NCI-H2107 treated with DMSO at 0.1 percent for 48 hours (cell line): ENCODE results near the gene HLA-G.
A peak's percentile ranks its signal among the peaks of the same experiment; 100 is the strongest.

ENCODE experiments used
- DNase-seq: peaks from one replicate; lab custom pipeline; 2025; ENCODE audit not compliant: unreplicated experiment; lab: John Stamatoyannopoulos, UW

Gene HLA-G

DNA sequence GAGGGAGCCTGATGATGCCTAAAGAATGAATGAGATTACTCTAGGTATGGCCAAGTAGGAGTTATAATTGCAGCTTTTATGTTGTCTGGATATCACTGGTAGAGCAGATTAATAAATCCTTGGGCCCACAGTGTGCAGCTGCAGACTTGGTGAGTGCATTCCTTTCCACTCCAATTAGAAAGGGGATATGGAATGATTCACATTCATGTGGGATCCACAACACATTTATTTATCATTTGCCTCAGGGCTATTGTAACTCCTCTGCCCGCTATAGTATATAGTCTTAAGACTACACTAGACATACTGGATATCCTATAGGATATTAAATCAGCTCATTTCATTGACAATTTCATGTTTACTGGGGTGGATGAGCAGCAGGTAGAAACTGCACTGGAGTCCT, 11.6 kb upstream of the HLA-G start:
- DNase-seq: no peak

DNA sequence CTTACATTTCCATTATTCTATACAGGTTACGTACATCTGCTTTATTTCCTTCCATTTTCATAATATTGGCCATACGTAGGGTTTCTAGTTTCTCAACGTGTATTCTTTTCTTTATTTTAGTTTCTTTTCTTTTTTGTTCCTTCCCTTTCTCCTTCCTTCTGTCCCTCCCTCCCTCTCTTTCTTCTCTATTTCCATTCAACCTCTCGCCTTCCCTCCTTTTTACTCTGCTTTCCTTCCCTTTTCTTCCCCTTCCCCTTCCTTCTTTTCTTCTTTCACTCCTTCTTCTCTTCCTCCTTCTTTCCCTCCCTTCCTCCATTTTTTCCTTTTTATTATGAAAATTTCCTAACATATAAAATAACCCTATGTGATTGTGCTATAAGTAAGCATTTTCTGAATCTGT, 8.7 kb upstream of the HLA-G start:
- no peak for DNase-seq

DNA sequence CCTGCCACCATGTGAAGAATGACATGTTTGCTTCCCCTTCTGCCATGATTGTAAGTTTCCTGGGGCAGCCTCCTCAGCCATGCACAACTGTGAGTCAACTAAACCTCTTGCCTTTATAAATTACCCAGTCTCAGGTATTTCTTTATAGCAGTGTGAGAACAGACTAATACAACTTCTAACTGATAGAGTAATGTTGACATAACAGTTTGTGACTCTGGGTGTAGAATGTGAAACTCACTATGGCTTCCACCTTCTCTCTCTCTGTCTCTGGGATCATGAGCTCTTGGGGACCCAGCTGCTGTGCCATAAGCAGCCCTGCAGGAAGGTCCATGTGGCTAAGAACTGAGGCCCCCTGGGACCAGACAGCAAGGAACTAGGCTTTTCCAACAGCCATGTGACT, 3.5 kb upstream of the HLA-G start:
- no peak for DNase-seq

DNA sequence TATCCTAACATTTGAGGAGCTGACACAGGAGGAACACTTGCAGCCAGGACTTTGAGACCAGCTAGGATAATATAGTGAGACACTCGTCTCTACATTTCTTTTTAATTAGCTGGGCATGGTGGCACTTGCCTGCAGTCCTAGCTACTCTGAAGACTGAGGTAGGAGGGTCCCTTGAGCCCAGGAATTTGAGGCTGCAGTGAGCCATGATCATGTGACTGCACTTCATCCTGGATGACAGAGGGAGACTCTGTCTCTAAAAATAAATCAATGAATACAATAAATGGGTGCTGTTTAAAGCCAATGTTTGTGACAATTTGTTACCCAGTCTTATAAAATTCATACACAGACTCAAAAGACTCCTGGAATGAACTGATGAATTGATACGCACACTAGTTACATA, 1.8 kb upstream of the HLA-G start:
- no peak for DNase-seq

DNA sequence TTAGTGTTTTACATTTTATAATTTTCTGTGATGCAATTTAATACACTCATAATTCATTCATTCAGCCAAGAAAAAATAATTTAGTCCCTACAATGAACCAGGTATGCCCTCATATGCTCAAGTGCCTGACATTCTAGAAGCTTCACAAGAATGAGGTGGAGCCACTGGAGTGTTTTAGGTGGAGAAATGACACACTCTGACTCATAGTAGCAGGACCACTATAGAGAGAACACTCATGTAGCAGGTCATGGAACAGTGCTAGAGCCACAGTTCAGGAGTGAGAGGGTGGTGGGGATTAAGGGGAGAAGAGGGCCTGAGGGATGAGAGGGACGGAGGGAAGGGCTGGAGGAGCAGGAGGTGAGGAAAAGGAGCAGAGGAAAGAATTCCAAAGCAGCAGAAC, 1.4 kb upstream of the HLA-G start:
- DNase-seq: no peak

DNA sequence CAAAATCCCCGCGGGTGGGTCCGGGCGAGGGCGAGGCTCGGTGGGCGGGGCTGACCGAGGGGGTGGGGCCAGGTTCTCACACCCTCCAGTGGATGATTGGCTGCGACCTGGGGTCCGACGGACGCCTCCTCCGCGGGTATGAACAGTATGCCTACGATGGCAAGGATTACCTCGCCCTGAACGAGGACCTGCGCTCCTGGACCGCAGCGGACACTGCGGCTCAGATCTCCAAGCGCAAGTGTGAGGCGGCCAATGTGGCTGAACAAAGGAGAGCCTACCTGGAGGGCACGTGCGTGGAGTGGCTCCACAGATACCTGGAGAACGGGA, 809 bp downstream of the HLA-G start:
- no peak for DNase-seq

DNA sequence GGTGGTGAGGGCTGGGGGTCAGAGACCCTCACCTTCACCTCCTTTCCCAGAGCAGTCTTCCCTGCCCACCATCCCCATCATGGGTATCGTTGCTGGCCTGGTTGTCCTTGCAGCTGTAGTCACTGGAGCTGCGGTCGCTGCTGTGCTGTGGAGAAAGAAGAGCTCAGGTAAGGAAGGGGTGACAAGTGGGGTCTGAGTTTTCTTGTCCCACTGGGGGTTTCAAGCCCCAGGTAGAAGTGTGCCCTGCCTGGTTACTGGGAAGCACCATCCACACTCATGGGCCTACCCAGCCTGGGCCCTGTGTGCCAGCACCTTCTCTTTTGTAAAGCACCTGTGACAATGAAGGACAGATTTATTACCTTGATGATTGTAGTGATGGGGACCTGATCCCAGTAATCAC, 2.1 kb downstream of the HLA-G start:
- DNase-seq: no peak

DNA sequence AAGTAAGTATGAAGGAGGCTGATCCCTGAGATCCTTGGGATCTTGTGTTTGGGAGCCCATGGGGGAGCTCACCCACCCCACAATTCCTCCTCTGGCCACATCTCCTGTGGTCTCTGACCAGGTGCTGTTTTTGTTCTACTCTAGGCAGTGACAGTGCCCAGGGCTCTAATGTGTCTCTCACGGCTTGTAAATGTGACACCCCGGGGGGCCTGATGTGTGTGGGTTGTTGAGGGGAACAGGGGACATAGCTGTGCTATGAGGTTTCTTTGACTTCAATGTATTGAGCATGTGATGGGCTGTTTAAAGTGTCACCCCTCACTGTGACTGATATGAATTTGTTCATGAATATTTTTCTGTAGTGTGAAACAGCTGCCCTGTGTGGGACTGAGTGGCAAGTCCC, 2.8 kb downstream of the HLA-G start:
- DNase-seq: no peak

DNA sequence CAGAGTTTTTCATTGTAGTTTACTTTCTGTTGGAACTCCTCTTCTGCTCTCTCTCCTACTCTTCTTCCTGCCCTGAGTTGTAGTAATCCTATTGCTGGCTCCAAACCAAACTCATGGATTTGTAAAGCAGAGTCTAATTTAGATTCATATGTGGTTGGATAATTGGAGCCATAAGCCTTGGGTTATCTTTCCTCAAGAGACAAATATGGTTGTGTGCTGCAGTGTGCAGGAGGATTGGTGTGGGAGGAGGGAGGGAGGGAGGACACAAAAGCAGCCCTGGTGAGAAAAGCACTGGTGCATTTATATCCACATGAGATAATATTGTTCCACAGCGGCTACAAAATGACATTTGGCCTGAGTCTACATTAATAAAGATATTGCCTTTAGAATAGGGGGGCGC, 4.2 kb downstream of the HLA-G start:
- DNase-seq: no peak

DNA sequence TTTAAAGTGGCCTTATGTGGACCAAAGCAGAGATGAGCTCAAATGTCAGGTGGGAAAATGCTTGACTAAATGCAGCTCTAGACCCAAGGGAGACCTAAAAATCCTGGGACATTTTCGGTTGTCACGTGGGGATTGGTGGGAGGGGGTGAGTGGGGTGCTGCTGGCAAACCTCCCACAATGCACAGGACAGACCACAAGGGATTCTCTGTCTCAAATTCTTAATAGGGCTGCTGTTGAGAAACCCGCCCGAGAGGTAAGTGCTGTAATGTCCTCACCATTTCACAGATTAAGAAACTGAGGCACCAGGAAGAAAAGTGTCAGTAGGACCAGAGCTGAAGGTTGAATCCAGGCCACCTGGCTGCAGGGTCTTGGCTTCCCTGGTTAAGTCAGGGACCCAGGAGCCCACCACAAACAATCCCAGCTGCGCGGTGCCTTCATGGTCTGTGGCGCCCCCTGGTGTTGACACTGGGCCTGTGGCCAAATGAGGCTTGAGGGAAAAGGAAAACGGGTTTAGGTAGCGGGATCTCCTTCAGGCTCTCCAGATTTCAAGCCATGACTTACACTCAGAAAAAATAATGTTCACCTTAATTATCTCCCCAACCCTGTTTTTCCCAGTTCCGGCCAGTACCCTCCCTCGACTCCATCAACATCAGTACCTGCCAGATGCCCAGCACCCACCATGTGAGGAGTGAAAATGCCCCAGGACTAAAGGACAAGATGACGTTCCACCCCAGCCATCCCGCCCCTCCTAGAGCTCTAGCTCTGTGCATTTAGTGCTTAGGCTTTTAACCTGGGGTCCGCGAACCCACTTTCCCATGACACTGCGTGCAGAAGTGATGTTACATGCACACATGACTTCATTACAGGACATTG, 7.2 kb downstream of the HLA-G start:
- DNase-seq: no peak

DNA sequence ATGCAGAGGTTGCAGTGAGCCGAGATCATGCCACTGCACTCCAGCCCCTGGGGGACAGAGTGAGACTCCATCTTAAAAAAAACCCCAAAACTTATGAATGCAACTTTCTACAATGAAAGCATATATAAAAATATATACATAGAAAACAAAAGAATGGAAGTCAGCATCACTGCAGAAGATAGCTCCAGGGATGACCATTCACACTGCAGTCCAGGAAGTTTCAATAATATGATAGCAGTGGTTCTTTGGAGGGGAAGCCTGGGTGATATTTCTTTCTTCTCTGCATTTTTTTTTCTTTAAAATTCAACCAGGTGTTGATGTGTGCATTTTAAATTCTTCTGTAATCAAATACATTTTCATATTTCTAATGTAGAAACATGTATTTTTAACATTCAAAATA, 12.3 kb downstream of the HLA-G start:
- no peak for DNase-seq

DNA sequence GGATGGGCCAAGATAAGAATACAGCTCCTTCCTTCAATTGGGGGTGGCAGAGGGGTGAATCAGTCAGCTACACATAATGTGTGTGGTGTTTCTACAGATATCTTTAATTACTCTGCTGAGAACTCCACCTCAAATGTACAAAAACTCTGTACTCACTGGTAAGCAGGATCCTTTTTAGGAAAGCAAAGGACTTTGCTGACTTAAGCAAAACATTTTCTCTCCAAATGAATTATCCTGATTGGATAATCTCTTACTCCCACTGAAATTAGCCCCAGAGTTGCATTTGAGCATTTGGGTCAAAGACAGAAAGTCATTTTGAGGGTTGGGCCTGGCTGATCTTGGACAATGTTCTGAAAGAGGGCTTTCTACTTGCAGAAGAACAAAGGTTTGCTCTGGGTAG, 13.4 kb downstream of the HLA-G start:
- no peak for DNase-seq

DNA sequence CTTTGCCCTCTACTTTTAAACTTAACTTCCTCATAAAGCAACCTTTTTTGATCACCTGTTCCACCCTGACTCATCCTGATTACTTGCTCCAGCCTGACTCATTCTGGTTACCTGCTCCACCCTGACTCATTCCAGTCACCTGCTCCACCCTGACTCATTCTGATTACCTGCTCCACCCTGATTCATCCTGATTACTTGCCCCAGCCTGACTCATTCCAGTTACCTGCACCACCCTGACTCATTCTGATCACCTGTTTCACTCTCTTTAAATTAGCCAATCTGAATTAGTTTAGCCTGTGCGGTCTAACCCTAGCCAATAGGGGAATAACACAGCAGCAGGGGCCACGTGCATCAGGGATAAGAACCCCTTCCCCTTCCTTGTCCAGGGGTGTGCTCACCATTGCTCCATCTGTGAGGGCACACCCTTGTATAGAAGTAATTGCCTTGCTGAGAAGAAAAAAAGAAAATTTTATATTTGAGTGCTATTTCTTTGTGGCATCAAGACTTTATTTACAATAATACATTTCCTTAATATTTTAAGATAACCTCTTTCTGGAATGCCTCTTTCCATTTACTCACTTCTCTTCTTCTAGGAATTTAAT, 17.9 kb downstream of the HLA-G start:
- no peak for DNase-seq

DNA sequence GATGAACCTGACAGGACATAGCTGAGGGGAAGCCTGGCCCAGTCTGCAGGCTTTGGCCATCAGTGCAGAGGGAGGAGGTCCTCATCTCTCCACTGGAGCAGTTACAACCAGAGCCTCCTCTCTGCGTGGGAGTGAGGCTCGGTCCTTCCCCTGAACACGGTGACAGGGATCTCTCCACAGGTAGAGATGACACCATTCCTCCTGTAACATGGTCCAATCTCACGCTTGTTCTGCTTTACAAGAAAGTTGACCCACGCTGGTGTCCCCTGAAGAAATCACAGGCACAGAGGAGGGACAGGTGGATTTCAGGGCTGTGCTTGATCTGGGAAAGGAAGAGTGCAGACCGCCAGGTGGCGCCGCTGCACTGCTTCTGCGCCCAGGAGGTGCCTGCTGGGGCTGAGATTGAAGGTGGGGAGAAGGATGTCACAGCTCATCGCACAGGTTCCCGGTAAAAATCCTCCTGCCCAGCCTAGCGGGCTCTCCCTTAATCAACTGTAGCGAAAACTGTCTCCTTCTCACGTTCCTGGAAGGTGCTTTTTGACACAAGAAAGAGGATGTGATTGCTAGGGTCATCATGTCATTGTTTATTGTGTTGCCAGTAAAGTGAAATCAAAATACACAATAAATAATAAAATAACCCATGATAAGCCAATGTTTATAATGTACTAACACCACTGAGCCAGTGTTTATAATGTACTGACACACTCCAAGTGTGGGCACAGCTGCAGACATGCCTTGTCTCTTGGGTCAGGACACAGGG, 20.4 kb downstream of the HLA-G start:
- peak; percentile 2 for DNase-seq

DNA sequence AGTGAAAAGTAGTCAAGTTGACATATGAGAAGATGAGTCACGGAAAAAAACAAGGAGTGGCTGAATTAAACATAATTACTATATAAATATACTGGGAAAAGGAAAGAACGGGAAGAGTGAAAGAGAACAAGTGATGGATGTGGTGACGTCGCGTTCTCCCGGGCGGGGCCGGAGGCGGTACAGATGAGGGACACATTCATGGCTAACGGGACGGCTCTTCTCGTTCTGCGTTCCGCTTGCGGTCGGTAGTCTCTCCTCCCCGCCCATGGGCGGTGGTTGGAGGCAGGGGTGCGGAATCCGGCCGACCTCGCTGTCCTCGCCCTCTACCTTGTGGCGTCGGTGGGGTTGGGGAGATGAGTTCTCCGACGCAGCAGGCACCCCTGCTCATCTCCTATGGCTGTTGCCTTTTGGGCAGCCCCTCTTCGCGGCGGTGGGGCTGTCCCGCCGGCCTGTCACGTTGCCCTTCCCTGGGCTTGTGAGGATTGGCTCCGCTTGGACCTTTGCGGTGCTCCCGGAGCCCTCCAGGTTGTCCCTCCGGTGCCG, 22.5 kb downstream of the HLA-G start:
- no peak for DNase-seq

DNA sequence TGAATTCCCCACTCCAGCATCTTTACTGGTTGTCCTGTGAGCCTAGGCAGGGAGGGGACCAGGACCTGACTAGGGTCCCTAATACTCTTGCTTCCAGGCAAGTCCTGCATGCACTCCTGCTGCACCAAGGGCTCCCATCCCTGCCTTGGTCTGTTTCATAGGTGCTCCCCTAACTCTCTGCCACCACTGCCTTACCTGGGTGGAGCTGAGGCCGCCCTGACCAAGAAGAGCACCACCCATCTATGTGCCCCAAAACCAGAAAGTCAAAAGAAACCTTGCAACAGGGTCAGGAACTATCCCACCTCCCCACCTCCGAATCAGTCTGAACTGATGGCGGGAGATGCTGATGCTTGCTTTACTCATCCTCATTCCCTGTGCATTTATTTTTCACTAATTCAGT, 23.6 kb downstream of the HLA-G start:
- DNase-seq: no peak

DNA sequence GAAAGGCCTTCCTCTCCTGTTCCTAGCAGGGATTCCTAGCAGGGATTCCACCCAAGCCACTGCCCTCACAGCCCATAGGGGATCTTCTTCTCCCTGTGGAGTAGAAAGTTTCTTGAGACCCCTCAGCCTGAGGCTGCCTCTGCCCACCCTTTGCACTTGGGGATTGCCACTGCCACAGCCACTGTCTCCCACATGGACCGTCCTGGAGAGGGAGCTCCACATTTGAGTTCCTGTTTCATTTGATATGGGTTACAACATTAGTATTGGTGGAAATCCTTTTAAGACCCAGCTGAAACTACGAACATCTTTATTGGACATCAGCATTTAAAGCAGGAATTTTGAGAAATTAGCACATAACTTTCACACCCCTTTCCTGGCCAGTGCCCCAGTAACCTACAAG, 25.6 kb downstream of the HLA-G start:
- DNase-seq: no peak

DNA sequence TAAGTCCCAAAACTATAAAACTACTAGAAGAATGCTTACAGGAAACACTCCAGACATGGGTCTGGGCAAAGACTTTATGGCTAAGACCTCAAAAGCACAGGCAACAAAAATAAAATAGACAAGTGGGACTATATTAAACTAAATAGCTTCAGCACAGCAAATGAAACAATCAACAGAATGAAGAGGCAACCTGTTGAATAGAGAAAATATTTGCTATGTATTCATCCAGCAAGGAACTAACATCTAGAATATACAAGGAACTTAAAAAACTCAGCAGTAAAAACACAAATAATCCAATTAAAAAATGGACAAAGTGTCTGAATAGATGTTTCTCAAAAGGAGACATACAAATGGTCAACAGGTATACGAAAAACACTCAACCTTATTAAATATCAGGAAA, 30.4 kb downstream of the HLA-G start:
- no peak for DNase-seq

DNA sequence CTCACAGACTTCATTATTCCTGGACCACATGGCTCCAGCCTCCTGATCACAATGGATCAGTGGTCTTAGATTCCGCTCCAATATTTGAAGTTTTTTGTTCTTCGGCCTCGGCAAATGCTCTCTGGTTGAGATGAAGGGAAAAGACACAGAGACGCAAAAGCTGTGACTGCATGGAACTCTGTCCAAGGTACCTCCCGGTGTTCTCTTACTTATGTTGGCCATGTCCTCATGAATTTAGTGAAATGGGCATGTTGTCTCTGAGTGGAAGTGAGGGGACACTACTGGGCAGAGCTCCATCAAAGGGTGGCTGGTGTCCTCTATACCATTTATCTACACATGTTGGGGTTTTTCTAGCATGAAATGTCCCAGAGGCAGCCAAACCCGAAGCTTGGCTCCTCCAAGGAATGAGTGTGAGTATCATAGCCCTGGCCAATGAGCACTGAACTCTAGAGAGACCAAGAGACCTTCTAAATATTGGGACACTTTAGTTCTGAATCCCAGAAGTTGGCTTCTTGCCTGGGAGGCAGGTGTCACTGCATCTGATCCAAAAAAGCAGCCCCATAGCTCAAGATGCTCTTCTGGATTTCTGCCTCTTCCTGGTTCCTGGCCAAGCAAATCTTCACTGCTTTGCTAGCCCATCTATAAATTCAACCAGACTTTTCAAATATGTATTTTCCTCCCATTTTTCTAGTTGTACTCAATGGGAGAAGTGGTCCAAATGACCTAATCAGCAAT, 34.1 kb downstream of the HLA-G start:
- no peak for DNase-seq

DNA sequence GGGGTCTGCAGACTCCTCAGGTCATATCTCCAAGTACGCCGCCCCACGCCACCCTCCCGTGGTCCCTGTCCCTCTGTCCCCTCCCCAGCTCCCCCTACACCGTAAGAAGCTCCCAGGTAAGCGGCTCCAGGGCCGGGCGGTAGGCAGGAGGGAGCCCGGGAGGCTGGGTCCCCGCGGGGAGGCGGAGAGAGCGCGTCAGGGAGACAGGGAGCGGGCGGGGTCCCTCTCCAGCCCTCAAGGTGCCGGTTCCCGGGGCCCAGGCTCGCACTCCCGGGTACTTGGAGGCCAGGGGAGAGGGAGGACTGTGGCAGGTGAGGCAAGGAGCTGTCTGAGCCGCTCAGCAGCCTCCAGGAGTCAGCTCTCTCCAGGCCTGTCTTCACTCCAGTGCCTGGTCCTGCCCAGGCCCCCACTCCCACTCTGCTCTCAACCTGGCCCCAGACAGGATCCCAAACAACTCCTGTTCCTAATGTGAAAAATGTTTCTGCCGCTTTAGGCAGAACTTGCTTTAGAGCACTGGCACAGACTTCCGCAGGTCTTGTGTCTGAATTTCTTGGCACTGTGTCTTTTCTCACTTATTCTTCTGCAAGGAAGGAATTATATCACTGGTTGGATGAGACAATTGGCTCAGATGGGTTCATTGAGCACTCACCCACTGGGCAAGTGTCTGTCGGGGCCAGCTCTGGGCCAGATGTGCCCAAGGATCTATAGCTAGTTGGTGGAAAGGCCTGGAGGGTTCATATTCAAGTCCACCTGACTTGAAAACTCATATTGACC, 36.6 kb downstream of the HLA-G start:
- DNase-seq: no peak

DNA sequence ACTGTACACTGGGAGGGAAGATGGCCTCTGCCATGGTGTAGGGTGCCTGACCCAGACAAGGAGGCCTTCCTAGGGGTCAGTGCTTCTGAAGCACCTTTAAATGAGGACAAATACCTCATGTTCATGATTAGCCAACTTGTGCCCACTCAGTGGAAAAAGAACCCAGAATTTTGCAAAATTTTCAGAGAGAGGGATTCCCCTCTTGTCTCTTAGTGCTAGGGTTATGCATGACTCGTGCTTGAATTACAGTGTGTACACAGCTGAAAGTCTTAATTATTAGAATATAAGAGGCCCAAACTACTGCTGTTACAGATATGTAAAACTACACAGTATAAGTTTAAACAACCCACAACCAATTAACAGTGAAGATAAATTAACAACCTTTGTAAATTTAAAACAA, 38.0 kb downstream of the HLA-G start:
- DNase-seq: no peak
